GM12891 (cell line): Measurements from ENCODE around the gene ADSL.

Source experiments
- POLR2AphosphoS5 ChIP-seq: IDR thresholded peaks from 2 replicates; pipeline ENCODE4 v1.6.1; 2011; ENCODE audit warnings: low read depth, low read length, control low read depth
- POU2F2 ChIP-seq: IDR thresholded peaks from 2 replicates; pipeline ENCODE4 v1.6.1; 2011; ENCODE audit warnings: low read depth, mild to moderate bottlenecking, control low read depth, low read length, moderate library complexity
- SPI1 ChIP-seq: IDR thresholded peaks from 2 replicates; pipeline ENCODE4 v1.6.1; 2011; ENCODE audit warnings: low read depth, low read length, control low read depth

DNA sequence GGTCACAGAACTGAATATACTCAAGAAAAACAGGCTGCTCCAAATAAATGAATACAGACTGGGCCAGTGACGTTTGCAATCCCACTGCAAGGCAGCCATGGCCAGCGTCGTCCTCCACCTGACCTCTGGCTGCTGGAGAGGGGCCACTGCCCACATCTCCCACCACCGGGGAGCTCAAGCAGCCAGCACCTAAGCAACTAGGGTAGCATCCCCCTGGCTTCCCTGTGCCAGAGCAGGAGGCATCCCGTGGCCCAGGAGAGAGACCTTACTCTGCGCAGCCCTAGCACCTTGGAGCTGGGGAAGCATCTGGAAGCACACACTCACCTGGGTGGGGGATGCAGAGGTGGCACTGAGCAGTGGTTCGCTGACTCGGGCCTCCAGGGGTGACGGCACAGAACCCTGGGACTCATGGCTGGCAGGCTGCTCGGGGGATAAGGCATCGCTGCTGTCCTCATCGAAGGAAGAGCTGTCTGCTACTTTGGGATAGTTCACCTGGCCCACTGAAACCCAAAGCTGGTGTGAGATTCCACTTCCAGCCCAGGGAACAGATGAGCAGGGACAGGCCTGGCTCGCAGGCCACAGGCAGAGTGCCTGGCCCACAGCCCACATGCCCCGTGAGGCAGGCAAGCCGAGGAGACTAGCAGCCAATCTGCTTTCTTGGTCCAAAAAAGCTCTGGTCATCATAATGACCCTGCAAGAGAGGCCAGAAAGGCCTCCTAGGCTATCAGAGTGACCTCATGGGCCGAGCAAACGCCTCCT, 77.8 kb downstream of the ADSL start:
- no peak for TF ChIP-seq POLR2AphosphoS5
- TF ChIP-seq POU2F2: no peak
- TF ChIP-seq SPI1: no peak
